Mesenchymal stem cell (in vitro differentiated cells and primary cell): ENCODE measurements around the gene NHLH1.

Experiments
- DNase-seq: peaks from one replicate; pipeline ENCODE4 v3.0.0-alpha.2; 2013
- H2AFZ ChIP-seq: one replicate; pipeline ENCODE4 v1.6.1; 2013; ENCODE audit warnings: low read depth, mild to moderate bottlenecking, control low read depth, inconsistent platforms, low read length, moderate library complexity
- H2AK5ac ChIP-seq: 2 replicates; pipeline ENCODE4 v1.6.1; 2013; ENCODE audit warnings: low read length, moderate library complexity, mild to moderate bottlenecking, inconsistent platforms; ENCODE audit not compliant: severe bottlenecking
- H2BK120ac ChIP-seq: one replicate; pipeline ENCODE4 v1.6.1; 2013; ENCODE audit warnings: low read depth, mild to moderate bottlenecking, inconsistent platforms, low read length, moderate library complexity
- H2BK12ac ChIP-seq, 2 experiments: one replicate each; pipeline ENCODE4 v1.6.1; 2013; ENCODE audit warnings: inconsistent platforms in 2 of 2, low read length in 2 of 2, mild to moderate bottlenecking in 2 of 2, moderate library complexity in 2 of 2, control low read depth in 1 of 2
- H2BK15ac ChIP-seq: one replicate; pipeline ENCODE4 v1.6.1; 2013; ENCODE audit warnings: mild to moderate bottlenecking, low read depth, inconsistent platforms; ENCODE audit not compliant: poor library complexity, severe bottlenecking
- H2BK5ac ChIP-seq: 2 replicates; pipeline ENCODE4 v1.6.1; 2013; ENCODE audit warnings: low read depth, mild to moderate bottlenecking, low read length, control low read depth, inconsistent platforms; ENCODE audit not compliant: poor library complexity, severe bottlenecking
- H3K14ac ChIP-seq, 2 experiments: one replicate each; pipeline ENCODE4 v1.6.1; 2013; ENCODE audit warnings: inconsistent platforms in 2 of 2, low read length in 2 of 2, control low read depth in 1 of 2, mild to moderate bottlenecking in 1 of 2, moderate library complexity in 1 of 2
- H3K18ac ChIP-seq, 2 experiments: one replicate each; pipeline ENCODE4 v1.6.1; 2013; ENCODE audit warnings: inconsistent platforms in 2 of 2, low read length in 2 of 2, control low read depth in 1 of 2, low read depth in 1 of 2, mild to moderate bottlenecking in 1 of 2
- H3K23ac ChIP-seq, 2 experiments: one replicate each; pipeline ENCODE4 v1.6.1; 2013; ENCODE audit warnings: inconsistent platforms in 2 of 2, low read length in 2 of 2, mild to moderate bottlenecking in 2 of 2, moderate library complexity in 2 of 2, control low read depth in 1 of 2
- H3K27ac ChIP-seq: 2 replicates; pipeline ENCODE4 v1.5.1; 2013; ENCODE audit warnings: mild to moderate bottlenecking, moderate library complexity, low read length, control low read depth, inconsistent platforms; ENCODE audit not compliant: poor library complexity, severe bottlenecking
- H3K27me3 ChIP-seq, 2 experiments: 2 replicates each; pipeline versions ENCODE4 v1.6.1 to v1.7.0; 2013; ENCODE audit warnings: low read length in 2 of 2, mild to moderate bottlenecking in 2 of 2, moderate library complexity in 2 of 2, control low read depth in 1 of 2, inconsistent platforms in 1 of 2; ENCODE audit not compliant: control insufficient read depth in 1 of 2, insufficient read depth in 1 of 2
- H3K36me3 ChIP-seq, 2 experiments: 2 replicates each; pipeline versions ENCODE4 v1.6.1 to v1.7.0; 2013; ENCODE audit warnings: low read length in 2 of 2, control low read depth in 1 of 2, inconsistent platforms in 1 of 2, low read depth in 1 of 2, mild to moderate bottlenecking in 1 of 2; ENCODE audit not compliant: insufficient read depth in 2 of 2, control insufficient read depth in 1 of 2
- H3K4ac ChIP-seq, 2 experiments: one replicate each; pipeline ENCODE4 v1.6.1; 2013; ENCODE audit warnings: inconsistent platforms in 2 of 2, low read length in 2 of 2, mild to moderate bottlenecking in 2 of 2, moderate library complexity in 2 of 2, control low read depth in 1 of 2, low read depth in 1 of 2
- H3K4me1 ChIP-seq: 2 replicates; pipeline ENCODE4 v1.6.1; 2013; ENCODE audit warnings: low read depth, low read length, control low read depth; ENCODE audit not compliant: control insufficient read depth, insufficient read depth
- H3K4me2 ChIP-seq: 2 replicates; pipeline ENCODE4 v1.6.1; 2013; ENCODE audit warnings: low read length, mild to moderate bottlenecking, inconsistent platforms; ENCODE audit not compliant: poor library complexity, severe bottlenecking
- H3K4me3 ChIP-seq, 2 experiments: 2 replicates each; pipeline versions ENCODE4 v1.5.1 to v1.7.0; 2013; ENCODE audit warnings: low read length in 2 of 2, mild to moderate bottlenecking in 2 of 2, control low read depth in 1 of 2, low read depth in 1 of 2; ENCODE audit not compliant: insufficient read depth in 1 of 2
- H3K79me1 ChIP-seq: replicated peaks from 2 replicates; pipeline ENCODE4 v1.6.1; 2013; ENCODE audit warnings: mild to moderate bottlenecking, control low read depth, low read length, inconsistent platforms; ENCODE audit not compliant: poor library complexity, severe bottlenecking
- H3K9ac ChIP-seq: 2 replicates; pipeline ENCODE4 v1.7.0; 2013; ENCODE audit warnings: mild to moderate bottlenecking, low read length, moderate library complexity
- H3K9me3 ChIP-seq: 2 replicates; pipeline ENCODE4 v1.7.0; 2013; ENCODE audit warnings: mild to moderate bottlenecking, low read length; ENCODE audit not compliant: control insufficient read depth
- H4K8ac ChIP-seq: one replicate; pipeline ENCODE4 v1.6.1; 2013; ENCODE audit warnings: inconsistent platforms, mild to moderate bottlenecking, low read length, moderate library complexity
- H4K91ac ChIP-seq: one replicate; pipeline ENCODE4 v1.6.1; 2013; ENCODE audit warnings: mild to moderate bottlenecking, low read length, inconsistent platforms
- WGBS: methylation state at CpG from one replicate; pipeline ENCODE4 v1.1.7; 2013; ENCODE audit warnings: mixed read lengths; 5-methylcytosine and 5-hydroxymethylcytosine counted together

The NHLH1 gene

DNA sequence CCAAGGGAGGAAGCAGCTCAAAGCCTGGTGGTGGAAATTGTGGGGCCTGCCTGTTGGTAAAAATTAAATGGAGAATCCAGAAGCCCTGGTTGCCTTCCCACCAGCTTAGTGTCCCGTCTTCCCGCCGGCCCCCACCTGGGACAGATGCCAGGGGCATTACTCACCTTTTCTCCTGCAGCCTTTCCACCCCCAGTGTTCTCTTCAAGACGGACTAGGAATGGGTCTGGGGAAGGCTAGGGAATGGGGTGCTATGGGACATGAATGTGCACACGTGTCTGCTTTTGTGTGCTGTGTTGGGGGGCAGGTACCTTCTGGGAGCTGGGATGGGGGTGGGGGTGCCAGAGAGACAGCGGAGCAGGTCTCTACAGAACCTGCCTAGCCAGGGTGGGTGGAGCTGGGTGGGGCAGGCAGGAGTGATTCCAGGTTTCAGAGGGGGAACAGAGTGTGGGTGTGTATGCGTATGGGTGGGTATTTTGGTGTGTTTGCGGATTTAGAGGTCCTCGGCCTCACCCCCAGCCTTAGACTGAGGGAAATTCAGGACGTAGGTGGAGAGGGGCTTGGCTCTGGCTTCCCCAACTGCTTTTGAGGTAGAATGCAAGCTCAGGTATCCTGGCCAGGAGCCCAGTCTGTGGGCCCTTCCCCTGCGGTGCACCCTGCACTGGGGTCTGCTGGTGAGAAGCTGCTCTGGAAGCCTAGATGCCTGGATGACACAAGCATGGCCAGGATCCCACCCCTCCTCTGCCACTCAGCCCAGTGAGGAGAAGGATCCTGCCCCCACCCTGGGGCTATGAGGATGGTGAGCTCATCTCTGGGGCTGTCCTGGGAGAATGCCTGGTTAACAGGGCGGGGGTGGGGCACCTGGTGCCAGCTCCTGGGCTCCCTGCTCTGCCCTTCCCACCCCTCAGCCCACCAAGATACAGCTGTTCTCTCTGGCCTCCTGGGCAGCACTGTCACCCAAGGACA, 41.2 kb downstream of the NHLH1 start:
- no peak overlapping the region for H2AFZ ChIP-seq
- no peak overlapping the region for H2BK12ac ChIP-seq
- no peak overlapping the region for H4K8ac ChIP-seq
- H3K4ac ChIP-seq: no peak overlapping the region
- H3K18ac ChIP-seq: no peak overlapping the region
- peaks cover 47% of the 10 kb centered on the region for H3K79me1 ChIP-seq
- no peak overlapping the region for H2BK120ac ChIP-seq
- peaks cover 28% of the 10 kb centered on the region for H3K4me1 ChIP-seq
- peaks cover 0 to 82% of the 10 kb centered on the region in 2 experiments for H3K27me3 ChIP-seq
- H2AK5ac ChIP-seq: peak overlapping the region; percentile 76
- H3K9ac ChIP-seq: no peak overlapping the region
- H3K4me2 ChIP-seq: peak overlapping the region; percentile 17
- DNase-seq: no peak
- no peak overlapping the region for H3K4me3 ChIP-seq
- peak overlapping the region; percentile 15 for H3K27ac ChIP-seq
- no peak overlapping the region for H2BK5ac ChIP-seq
- no peak overlapping the region for H3K23ac ChIP-seq
- peak overlapping the region in 1 of 2 experiments; percentile 36 for H3K14ac ChIP-seq
- WGBS: 87% methylated on average over 12 of the region's 12 CpGs
- no peak overlapping the region for H4K91ac ChIP-seq
- no peak overlapping the region for H2BK15ac ChIP-seq
- H3K36me3 ChIP-seq: peaks cover 0 to 17% of the 10 kb centered on the region in 2 experiments
- H3K9me3 ChIP-seq: no peaks in the 10 kb centered on the region

DNA sequence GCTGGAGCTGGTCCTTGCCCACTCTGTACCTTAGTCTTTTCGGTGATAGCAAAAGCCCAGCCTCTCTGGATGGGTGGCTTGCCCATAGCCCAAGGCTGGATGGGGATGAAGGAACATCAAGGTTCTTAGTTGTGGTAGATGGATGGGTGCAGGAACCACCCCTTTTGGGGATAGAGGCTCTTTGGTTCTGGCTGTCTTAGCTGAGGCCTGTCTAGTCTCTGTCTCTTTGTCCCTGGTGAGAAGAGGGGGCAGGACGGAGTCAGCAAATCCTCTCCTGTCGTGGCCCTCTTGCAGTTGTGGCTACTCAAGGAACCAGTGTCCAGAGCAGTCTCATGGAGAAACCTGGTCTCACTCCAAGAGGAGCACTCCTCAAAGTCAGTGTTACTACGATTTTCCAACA, 42.0 kb downstream of the NHLH1 start:
- Histone ChIP-seq H2BK120ac (no peak overlapping the region), H3K27ac (no peak overlapping the region), H3K4me3 (no peak overlapping the region), H4K91ac (no peak overlapping the region), H3K36me3 (peaks cover 0 to 17% of the 10 kb centered on the region in 2 experiments), H3K9me3 (no peaks in the 10 kb centered on the region), H2AK5ac (peak overlapping the region; percentile 76), H2BK12ac (no peak overlapping the region), H2BK15ac (no peak overlapping the region), H3K14ac (no peak overlapping the region), H2BK5ac (no peak overlapping the region), H3K18ac (no peak overlapping the region), H4K8ac (no peak overlapping the region), H3K4me1 (peaks cover 28% of the 10 kb centered on the region), H3K79me1 (peaks cover 50% of the 10 kb centered on the region), H3K23ac (no peak overlapping the region), H3K9ac (no peak overlapping the region), H2AFZ (no peak overlapping the region), H3K4me2 (no peak overlapping the region), H3K27me3 (peaks cover 0 to 79% of the 10 kb centered on the region in 2 experiments), H3K4ac (no peak overlapping the region)
- 87% methylated on average over 4 of the region's 4 CpGs for WGBS
- DNase-seq: no peak

DNA sequence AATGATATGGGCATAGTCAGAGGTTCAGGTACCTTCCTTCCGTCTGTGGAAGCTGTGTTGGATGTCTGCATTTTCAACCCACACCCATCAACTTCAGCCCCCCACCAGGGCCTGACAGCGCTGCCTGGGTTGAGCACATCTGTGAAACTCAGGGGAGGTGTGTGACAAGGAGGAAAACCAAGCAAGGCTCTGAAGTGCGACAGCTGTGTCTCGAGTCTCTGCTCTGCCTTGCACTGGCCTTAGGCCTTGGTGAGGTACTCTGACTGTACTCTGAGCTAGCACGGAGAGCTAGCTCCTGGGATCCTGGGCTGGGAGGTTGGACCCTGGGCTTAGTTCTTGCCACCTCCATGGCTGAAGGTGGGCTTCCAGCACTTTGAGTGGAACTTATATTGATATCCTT, 42.6 kb downstream of the NHLH1 start:
- H3K23ac ChIP-seq: no peak overlapping the region
- WGBS: 92% methylated on average over 4 of the region's 5 CpGs
- no peak overlapping the region for H3K4me3 ChIP-seq
- peaks cover 0 to 79% of the 10 kb centered on the region in 2 experiments for H3K27me3 ChIP-seq
- no peak overlapping the region for H3K4ac ChIP-seq
- H3K79me1 ChIP-seq: peaks cover 52% of the 10 kb centered on the region
- no peak overlapping the region for H3K4me2 ChIP-seq
- no peak overlapping the region for H2AFZ ChIP-seq
- no peak overlapping the region for H2BK120ac ChIP-seq
- no peak overlapping the region for H2BK5ac ChIP-seq
- H4K91ac ChIP-seq: no peak overlapping the region
- H3K4me1 ChIP-seq: peaks cover 25% of the 10 kb centered on the region
- H2BK12ac ChIP-seq: no peak overlapping the region
- peaks cover 0 to 17% of the 10 kb centered on the region in 2 experiments for H3K36me3 ChIP-seq
- no peak overlapping the region for H2AK5ac ChIP-seq
- no peak overlapping the region for H3K9ac ChIP-seq
- H2BK15ac ChIP-seq: no peak overlapping the region
- no peaks in the 10 kb centered on the region for H3K9me3 ChIP-seq
- no peak overlapping the region for H3K18ac ChIP-seq
- H4K8ac ChIP-seq: no peak overlapping the region
- H3K14ac ChIP-seq: no peak overlapping the region
- H3K27ac ChIP-seq: no peak overlapping the region
- DNase-seq: no peak

DNA sequence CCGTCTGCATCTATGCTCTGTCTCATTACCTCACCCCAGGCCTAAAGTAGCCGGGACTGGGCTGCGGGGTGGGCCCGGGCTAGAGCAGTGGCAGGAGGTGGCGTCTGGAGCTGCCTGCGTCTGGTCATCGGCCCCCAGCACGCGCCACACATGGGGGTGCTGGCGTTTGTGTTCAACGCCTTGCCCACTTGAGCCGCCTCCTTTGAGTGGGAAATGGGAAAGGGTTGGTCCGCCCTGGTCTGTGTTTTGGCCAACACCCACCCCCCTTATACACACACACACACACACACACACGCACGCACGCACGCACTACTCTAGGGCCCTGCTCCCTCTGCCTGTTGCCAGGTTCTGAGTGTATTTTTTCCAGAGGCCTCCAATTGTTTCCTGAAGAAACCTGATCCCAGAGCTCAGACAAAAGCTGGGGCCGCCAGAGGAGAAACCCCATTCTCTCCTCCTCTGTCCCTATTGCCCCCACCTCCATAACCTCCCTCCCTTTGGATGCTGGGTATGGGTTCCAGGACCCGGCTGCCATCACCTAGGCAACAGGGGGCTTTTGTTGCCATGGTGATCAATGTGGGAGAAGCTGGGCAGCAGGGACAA, 43.6 kb downstream of the NHLH1 start:
- H3K27ac ChIP-seq: no peak overlapping the region
- no peak overlapping the region for H3K9ac ChIP-seq
- H2AK5ac ChIP-seq: no peak overlapping the region
- no peak overlapping the region for H3K4me3 ChIP-seq
- no peak overlapping the region for H2AFZ ChIP-seq
- H3K18ac ChIP-seq: no peak overlapping the region
- peaks cover 0 to 78% of the 10 kb centered on the region in 2 experiments for H3K27me3 ChIP-seq
- H3K4me1 ChIP-seq: peaks cover 29% of the 10 kb centered on the region
- peaks cover 57% of the 10 kb centered on the region for H3K79me1 ChIP-seq
- H2BK120ac ChIP-seq: no peak overlapping the region
- H4K91ac ChIP-seq: no peak overlapping the region
- DNase-seq: no peak
- H2BK15ac ChIP-seq: no peak overlapping the region
- H3K4me2 ChIP-seq: no peak overlapping the region
- H4K8ac ChIP-seq: no peak overlapping the region
- 84% methylated on average over 15 of the region's 19 CpGs for WGBS
- H2BK12ac ChIP-seq: no peak overlapping the region
- H2BK5ac ChIP-seq: no peak overlapping the region
- no peak overlapping the region for H3K14ac ChIP-seq
- H3K4ac ChIP-seq: no peak overlapping the region
- H3K9me3 ChIP-seq: no peaks in the 10 kb centered on the region
- H3K23ac ChIP-seq: peak overlapping the region in 1 of 2 experiments; percentile 4
- peaks cover 0 to 22% of the 10 kb centered on the region in 2 experiments for H3K36me3 ChIP-seq
